Tibial nerve (tissue), 4 donors: ENCODE data around the gene MT1H. TPM values are rescaled to one million over a fixed set of nuclear protein-coding genes. Genes with fewer than 3 reads are reported as not detected.
A peak's percentile ranks its signal among the peaks of the same experiment; 100 is the strongest.

Experiments
- DNase-seq, 2 donors: peaks; one replicate each; pipeline ENCODE4 v3.0.0-alpha.2; 2019; ENCODE audit warnings: low spot score in 2 of 2
- H3K27ac ChIP-seq, 4 donors: fragments of 200-600 bp; sonication (generic) in 3 of 4; one replicate each; pipeline ENCODE4 v1.5.1; 2017 to 2019; ENCODE audit warnings: mild to moderate bottlenecking in 1 of 4
- H3K27me3 ChIP-seq, 2 donors: fragments of 200-600 bp; sonication (generic) in 1 of 2; one replicate each; pipeline versions ENCODE4 v1.5.1 to v1.6.0; 2017 to 2019
- H3K36me3 ChIP-seq, 3 donors: fragments of 200-600 bp; sonication (generic); one replicate each; pipeline ENCODE4 v1.5.1; 2018 to 2019
- H3K4me1 ChIP-seq, 4 donors: fragments of 200-600 bp; sonication (generic) in 3 of 4; one replicate each; pipeline ENCODE4 v1.5.1; 2017 to 2019
- H3K4me3 ChIP-seq, 4 donors: fragments of 200-600 bp; sonication (generic) in 3 of 4; one replicate each; pipeline ENCODE4 v1.5.1; 2017 to 2019; ENCODE audit warnings: mild to moderate bottlenecking in 1 of 4, moderate library complexity in 1 of 4
- H3K9me3 ChIP-seq, 4 donors: fragments of 200-600 bp; sonication (generic) in 3 of 4; one replicate each; pipeline ENCODE4 v1.5.1; 2017 to 2019
- EP300 ChIP-seq, 2 donors: sonication (generic); formaldehyde crosslinking; IDR thresholded peaks; one replicate each; pipeline ENCODE4 v1.6.1; 2017; ENCODE audit warnings: antibody characterized with exemption in 2 of 2, mild to moderate bottlenecking in 1 of 2
- POLR2A ChIP-seq, 2 donors: fragments of 450-650 bp; IDR thresholded peaks; one replicate each; pipeline ENCODE4 v1.6.1; 2017; ENCODE audit warnings: antibody characterized with exemption in 2 of 2, mild to moderate bottlenecking in 2 of 2, moderate library complexity in 2 of 2
- WGBS, 2 donors: methylation state at CpG; one replicate each; pipeline ENCODE4 v1.1.5; 2018; 5-methylcytosine and 5-hydroxymethylcytosine counted together
- total RNA-seq, 4 donors: library from RNA; depleted of rRNA; stranded (reverse); fragments of >200 nt; gene quantifications; one replicate each; pipeline ENCODE4 v1.1.0, GENCODE V29; 2016
- TF ChIP-seq, protein P1 (sequence below), 5 experiments: fragments of 200-600 bp in 3 of 5; fragments of 450-650 bp in 2 of 5; sonication (generic) in 3 of 5; IDR thresholded peaks; one replicate each; pipeline ENCODE4 v1.5.1; 2016 to 2019; ENCODE audit warnings: antibody characterized with exemption in 5 of 5, mild to moderate bottlenecking in 3 of 5, moderate library complexity in 2 of 5

The MT1H gene
- total RNA-seq, 4 donors from 2014 or later = 2.4 to 5.1 TPM; not detected in 2

DNA sequence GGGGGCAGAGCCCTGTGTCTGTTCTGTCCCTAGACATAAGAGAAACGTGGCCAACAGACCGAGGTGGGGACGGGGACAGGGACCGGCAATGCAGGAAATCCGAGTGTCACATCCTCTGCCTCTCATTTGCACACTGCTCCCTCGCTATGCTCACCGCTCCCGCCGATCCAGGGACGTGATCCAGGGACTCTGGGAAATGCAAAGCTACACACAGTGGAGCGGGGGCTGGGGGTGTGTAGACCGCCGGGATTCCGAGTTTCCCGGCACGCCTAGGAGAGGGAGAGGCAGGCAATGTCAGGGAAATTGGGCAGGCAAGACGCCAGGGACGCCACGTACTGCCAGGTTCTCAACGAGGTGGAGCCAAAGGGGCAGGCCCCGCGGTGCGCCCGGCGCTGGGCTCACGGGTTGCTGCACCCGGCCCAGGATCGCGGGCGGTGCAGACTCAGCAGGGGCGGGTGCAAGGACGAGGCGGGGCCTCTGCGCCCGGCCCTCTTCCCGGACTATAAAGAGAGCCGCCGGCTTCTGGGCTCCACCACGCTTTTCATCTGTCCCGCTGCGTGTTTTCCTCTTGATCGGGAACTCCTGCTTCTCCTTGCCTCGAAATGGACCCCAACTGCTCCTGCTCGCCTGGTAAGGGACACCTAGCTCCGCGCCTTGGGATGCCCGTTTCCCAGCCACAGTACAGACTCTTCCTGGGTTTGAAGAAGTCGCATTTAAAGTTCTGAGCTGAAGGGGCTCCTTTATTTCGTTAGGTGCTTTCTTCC lies 12.5 kb downstream of the MT1H start, which contains the start of gene MT1X:
Gene MT1X, plus strand, starts transcription at position 532 of the 764 bp plus-strand sequence. Its CDS starts 71 bp downstream, at position 603.
- Histone ChIP-seq H3K9me3 (peaks cover 0 to 6% (median 0%) of the 10 kb centered on the region in 4 donors), H3K36me3 (peaks cover 0 to 16% (median 0%) of the 10 kb centered on the region in 3 donors), H3K4me1 (peaks cover 0 to 33% (median 5%) of the 10 kb centered on the region in 4 donors), H3K27ac (peak within 1 kb of the TSS; percentile 15 to 87 (median 78)), H3K27me3 (no peaks in the 10 kb centered on the region), H3K4me3 (peak within 1 kb of the TSS; percentile 33 to 74 (median 58))
- 1 to 2% methylated on average over 47 to 49 of the region's 49 CpGs for WGBS, 2 donors
- TF ChIP-seq EP300 (IDR thresholded peaks at IDR 0.05) = peak; percentile 77 to 99
- TF ChIP-seq POLR2A (IDR thresholded peaks at IDR 0.05) = peak; percentile 94
- TF ChIP-seq, protein P1, sequence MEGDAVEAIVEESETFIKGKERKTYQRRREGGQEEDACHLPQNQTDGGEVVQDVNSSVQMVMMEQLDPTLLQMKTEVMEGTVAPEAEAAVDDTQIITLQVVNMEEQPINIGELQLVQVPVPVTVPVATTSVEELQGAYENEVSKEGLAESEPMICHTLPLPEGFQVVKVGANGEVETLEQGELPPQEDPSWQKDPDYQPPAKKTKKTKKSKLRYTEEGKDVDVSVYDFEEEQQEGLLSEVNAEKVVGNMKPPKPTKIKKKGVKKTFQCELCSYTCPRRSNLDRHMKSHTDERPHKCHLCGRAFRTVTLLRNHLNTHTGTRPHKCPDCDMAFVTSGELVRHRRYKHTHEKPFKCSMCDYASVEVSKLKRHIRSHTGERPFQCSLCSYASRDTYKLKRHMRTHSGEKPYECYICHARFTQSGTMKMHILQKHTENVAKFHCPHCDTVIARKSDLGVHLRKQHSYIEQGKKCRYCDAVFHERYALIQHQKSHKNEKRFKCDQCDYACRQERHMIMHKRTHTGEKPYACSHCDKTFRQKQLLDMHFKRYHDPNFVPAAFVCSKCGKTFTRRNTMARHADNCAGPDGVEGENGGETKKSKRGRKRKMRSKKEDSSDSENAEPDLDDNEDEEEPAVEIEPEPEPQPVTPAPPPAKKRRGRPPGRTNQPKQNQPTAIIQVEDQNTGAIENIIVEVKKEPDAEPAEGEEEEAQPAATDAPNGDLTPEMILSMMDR (IDR thresholded peaks at IDR 0.05) = peak in 1 of 5 experiments; percentile 24
- peak; percentile 87 to 88 for DNase-seq

DNA sequence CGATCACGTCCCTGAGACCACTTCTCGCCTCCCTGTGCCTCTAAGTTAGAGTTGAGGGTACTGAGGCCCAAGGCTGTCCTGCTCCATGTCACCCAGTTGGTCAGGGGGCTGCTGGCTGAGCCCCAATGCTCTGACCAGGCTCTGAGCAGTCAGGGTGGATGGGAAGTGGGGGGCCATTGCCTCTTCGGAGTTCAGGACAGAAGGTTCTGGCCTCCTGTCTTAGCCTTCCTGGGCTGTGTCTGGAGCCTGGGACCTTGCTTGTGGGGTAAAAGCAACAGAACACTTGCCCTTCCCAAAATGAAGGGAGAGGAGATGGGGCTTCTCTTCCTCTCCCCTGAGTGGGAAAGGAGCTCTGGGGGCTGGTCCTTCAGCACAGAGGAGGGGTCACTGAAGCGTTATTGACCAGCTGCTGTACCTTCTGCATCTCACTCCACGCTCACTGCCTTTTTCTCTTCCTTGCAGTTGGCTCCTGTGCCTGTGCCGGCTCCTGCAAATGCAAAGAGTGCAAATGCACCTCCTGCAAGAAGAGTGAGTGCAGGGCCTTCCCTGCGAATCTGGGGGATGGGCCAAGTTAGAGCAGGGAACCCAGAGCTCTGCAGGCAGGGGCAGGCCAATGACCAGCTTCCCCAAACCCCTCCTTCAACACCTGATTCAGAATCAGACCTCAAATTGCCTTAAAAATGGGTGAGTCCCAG lies 13.2 kb downstream of the MT1H start:
- H3K36me3 ChIP-seq = peaks cover 0 to 16% (median 0%) of the 10 kb centered on the region in 3 donors
- WGBS, 2 donors = 27 to 41% methylated on average over 8 of the region's 8 CpGs
- peak overlapping the region; percentile 6 to 87 (median 78) for H3K27ac ChIP-seq
- no peak for DNase-seq
- H3K27me3 ChIP-seq = no peaks in the 10 kb centered on the region
- peaks cover 0 to 7% (median 0%) of the 10 kb centered on the region in 4 donors for H3K9me3 ChIP-seq
- peaks cover 0 to 33% (median 5%) of the 10 kb centered on the region in 4 donors for H3K4me1 ChIP-seq
- H3K4me3 ChIP-seq = peak overlapping the region; percentile 33 to 74 (median 58)
- TF ChIP-seq, protein P1 (IDR thresholded peaks at IDR 0.05) = no peak
- TF ChIP-seq POLR2A (IDR thresholded peaks at IDR 0.05) (no peak), EP300 (IDR thresholded peaks at IDR 0.05) (no peak)

DNA sequence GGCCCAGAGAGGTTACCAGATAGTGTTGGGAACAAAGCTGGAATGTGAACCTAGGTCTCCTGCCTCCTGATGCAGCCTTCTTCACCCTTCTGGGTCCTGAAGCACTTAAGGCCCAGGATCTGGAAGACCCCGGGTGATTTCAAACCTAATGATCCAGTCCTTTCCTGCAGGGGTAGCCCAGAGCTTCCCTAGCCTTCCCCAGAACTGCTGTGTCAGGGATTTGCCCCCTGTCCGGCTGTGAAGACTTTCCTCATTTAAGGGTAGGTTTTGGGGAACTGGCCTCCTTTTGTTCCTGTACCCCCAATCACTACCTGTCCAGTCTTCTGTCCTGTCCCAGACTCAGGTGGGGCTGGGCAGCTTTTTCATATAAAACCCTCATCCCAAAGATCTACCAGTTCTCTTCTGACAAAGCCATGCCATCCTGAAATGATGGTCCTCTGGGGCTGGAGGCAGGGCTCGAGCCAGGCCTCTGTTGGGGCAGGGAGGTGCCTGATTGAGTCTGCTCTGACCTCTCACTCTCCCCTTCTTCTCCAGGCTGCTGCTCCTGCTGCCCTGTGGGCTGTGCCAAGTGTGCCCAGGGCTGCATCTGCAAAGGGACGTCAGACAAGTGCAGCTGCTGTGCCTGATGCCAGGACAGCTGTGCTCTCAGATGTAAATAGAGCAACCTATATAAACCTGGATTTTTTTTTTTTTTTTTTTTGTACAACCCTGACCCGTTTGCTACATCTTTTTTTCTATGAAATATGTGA lies 14.0 kb downstream of the MT1H start:
- 58 to 65% methylated on average over 5 of the region's 5 CpGs for WGBS, 2 donors
- Histone ChIP-seq H3K36me3 (peaks cover 0 to 16% (median 0%) of the 10 kb centered on the region in 3 donors), H3K9me3 (peaks cover 0 to 7% (median 0%) of the 10 kb centered on the region in 4 donors), H3K27ac (peak overlapping the region in 2 of 4 donors; percentile 79 to 87), H3K27me3 (no peaks in the 10 kb centered on the region), H3K4me1 (peaks cover 0 to 33% (median 5%) of the 10 kb centered on the region in 4 donors), H3K4me3 (peak overlapping the region; percentile 33 to 74 (median 58))
- no peak for TF ChIP-seq POLR2A (IDR thresholded peaks at IDR 0.05)
- TF ChIP-seq, protein P1 (IDR thresholded peaks at IDR 0.05) = no peak
- TF ChIP-seq EP300 (IDR thresholded peaks at IDR 0.05) = no peak
- no peak for DNase-seq

DNA sequence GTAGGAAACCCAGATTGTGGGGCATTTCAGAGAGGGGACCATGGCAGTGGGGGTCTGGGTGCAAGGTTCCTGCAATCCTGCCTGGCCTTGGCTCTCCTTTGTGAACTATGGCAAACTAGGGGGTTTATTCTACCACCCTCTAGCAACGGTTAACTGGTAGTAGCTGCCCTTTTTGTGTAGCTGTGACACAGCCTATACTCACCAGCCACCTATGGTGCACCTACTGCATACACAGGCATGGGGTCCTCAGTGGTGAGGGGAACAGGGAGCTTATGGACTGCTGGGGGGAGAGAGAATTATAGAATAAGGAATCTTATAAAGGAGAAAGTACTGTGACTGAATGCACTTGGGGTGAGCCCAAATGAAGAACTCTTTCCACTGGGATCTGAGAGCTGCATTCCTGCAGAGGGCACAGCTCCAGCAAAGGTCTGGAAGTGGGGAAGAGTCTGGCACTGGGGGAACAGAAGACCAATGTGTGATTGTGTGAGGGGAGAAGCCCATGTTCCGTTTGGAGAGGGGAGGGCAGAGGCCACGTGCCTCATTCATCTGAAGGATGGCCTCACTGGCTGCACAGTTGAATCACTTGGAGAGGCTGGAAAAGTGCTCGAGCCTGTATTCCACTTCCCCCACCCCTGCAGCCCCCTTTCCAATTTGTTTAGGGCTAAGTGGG lies 14.8 kb downstream of the MT1H start:
- peak overlapping the region in 2 of 4 donors; percentile 21 to 79 for H3K27ac ChIP-seq

More for the DNA sequence above, 14.8 kb downstream of the MT1H start:
- Histone ChIP-seq H3K4me1 (peaks cover 0 to 33% (median 5%) of the 10 kb centered on the region in 4 donors), H3K4me3 (peak overlapping the region; percentile 16 to 74 (median 44)), H3K36me3 (peaks cover 0 to 16% (median 0%) of the 10 kb centered on the region in 3 donors), H3K9me3 (peaks cover 0 to 7% (median 0%) of the 10 kb centered on the region in 4 donors), H3K27me3 (no peaks in the 10 kb centered on the region)
- WGBS, 2 donors = 38 to 50% methylated on average over 4 of the region's 4 CpGs
- TF ChIP-seq EP300 (IDR thresholded peaks at IDR 0.05) (peak in 1 of 2 donors; percentile 30), POLR2A (IDR thresholded peaks at IDR 0.05) (no peak)
- TF ChIP-seq, protein P1 (IDR thresholded peaks at IDR 0.05) = no peak
- no peak for DNase-seq
